Stimulated activated CD4-positive, alpha-beta T cell treated with anti-CD3 and anti-CD28 coated beads, Interleukin-15, amount 100 ng/mL, for 1 hour (primary cell): ENCODE data around the gene VMAC.

Experiments
- DNase-seq, 2 donors: peaks; one replicate each; pipeline ENCODE4 v3.0.0-alpha.2; 2020; ENCODE audit warnings: low read depth in 1 of 2, low spot score in 1 of 2

The VMAC gene

GRCh38 chr19:5903624-5904351 lies 884 bp upstream of the VMAC start, which contains the start of gene NDUFA11:
NDUFA11 (minus strand) TSS chr19:5903790; CDS start chr19:5903708, 82 bp downstream.
- DNase-seq: peak; percentile 95 to 97

GRCh38 chr19:5905114-5905778 lies 574 bp downstream of the VMAC start:
- DNase-seq: no peak

GRCh38 chr19:5907241-5907640 lies 2.6 kb downstream of the VMAC start:
- DNase-seq: no peak

GRCh38 chr19:5908773-5909442 lies 4.2 kb downstream of the VMAC start:
- DNase-seq: no peak

- no peak for DNase-seq
Measured at GRCh38 chr19:5910638-5910907, 5.9 kb downstream of the VMAC start.

- no peak for DNase-seq
Measured at GRCh38 chr19:5911366-5911765, 6.7 kb downstream of the VMAC start.

GRCh38 chr19:5913739-5914357 lies 9.2 kb downstream of the VMAC start, which contains the start of gene CAPS:
CAPS (plus strand) TSS chr19:5914254; CDS start chr19:5914407, 153 bp downstream.
- no peak for DNase-seq

- no peak for DNase-seq
Measured at GRCh38 chr19:5914358-5914774, 9.7 kb downstream of the VMAC start.

GRCh38 chr19:5914946-5915781 lies 10.5 kb downstream of the VMAC start:
- DNase-seq: no peak

GRCh38 chr19:5915782-5916165 lies 11.1 kb downstream of the VMAC start:
- no peak for DNase-seq

GRCh38 chr19:5916181-5916708 lies 11.6 kb downstream of the VMAC start:
- DNase-seq: no peak

GRCh38 chr19:5917431-5918107 lies 12.9 kb downstream of the VMAC start:
- DNase-seq: no peak

- DNase-seq: no peak
Measured at GRCh38 chr19:5918463-5919079, 13.9 kb downstream of the VMAC start.

GRCh38 chr19:5921516-5922160 lies 17.0 kb downstream of the VMAC start:
- DNase-seq: no peak

GRCh38 chr19:5922161-5922545 lies 17.5 kb downstream of the VMAC start:
- no peak for DNase-seq

- DNase-seq: no peak
Measured at GRCh38 chr19:5923356-5923755, 18.7 kb downstream of the VMAC start.

GRCh38 chr19:5925830-5926427 lies 21.3 kb downstream of the VMAC start:
- no peak for DNase-seq

- no peak for DNase-seq
Measured at GRCh38 chr19:5926641-5927440, 22.2 kb downstream of the VMAC start.
